ENCODE results near the gene OSGIN1.

The OSGIN1 gene

DNA sequence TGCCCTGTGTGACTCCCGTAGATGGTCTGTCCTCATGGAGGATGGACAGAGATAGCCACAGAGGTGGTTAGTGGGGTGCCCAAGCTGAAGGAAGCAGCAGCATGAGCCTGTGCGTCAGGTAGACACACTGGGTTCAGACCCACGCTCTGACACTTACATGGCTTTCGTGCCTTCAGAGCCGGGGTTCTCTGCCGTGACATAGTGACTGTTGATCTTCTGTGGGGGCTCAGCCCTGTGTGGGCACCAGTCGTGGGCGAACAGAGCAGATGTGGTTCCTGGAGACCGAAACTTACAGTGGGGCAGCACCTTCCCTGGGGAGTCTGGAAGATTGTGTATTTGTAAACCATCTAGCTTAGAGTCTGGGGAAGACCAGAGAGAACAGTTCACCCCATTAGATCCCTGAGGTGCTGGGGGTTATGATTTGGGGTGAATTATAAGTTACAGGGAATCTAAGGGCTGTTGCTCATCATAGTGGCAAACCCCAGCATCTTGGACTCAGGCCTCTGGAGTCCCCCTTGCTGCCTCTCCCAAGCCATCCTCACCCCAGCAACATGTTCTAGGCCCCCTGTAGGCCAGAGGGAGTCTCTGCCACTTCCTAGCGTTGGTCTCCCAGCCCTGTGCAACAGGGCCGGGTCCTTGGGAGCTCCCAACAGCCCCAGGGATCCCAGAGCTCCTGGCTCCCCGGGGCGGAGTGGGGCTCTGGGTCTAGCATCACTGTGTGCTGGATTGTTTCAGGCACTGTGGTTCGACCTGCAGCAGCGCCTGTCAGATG lies 43.6 kb downstream of the OSGIN1 start:
- H3K9ac ChIP-seq (ENCODE audit: low read length), result no peak overlapping the region
- no peaks in the 10 kb centered on the region for H3K36me3 ChIP-seq (ENCODE audit: control insufficient read depth, insufficient read depth, low read length)
- H3K4me1 ChIP-seq (ENCODE audit: control insufficient read depth, insufficient read depth, low read length), result no peaks in the 10 kb centered on the region
- no peaks in the 10 kb centered on the region for H3K27me3 ChIP-seq (ENCODE audit: control insufficient read depth, insufficient read depth, low read length)
- H3K4me3 ChIP-seq (ENCODE audit: low read length), result no peak overlapping the region
- no peak overlapping the region for H3K27ac ChIP-seq (ENCODE audit: low read depth, low read length)

DNA sequence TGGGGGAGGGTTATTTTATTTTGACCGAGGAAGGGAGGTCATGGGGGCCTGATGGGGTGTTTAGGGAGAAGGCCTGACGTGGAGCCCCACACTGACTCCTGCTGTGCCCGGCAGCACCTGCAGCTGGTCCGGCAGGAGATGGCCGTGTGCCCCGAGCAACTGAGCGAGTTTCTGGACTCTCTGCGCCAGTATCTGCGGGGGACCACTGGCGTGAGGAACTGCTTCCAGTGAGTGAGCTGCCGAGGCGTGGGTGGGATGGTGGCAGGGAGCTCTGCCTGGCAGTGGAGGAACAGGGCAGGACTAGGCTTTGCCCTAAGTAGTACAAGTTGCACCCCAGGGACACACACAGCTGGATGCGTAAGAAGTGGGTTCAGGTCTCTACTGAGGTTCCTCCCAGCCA lies 45.1 kb downstream of the OSGIN1 start:
- Histone ChIP-seq H3K4me3 (ENCODE audit: low read length) (no peak overlapping the region), H3K27ac (ENCODE audit: low read depth, low read length) (no peak overlapping the region), H3K36me3 (ENCODE audit: control insufficient read depth, insufficient read depth, low read length) (no peaks in the 10 kb centered on the region), H3K9ac (ENCODE audit: low read length) (no peak overlapping the region), H3K4me1 (ENCODE audit: control insufficient read depth, insufficient read depth, low read length) (no peaks in the 10 kb centered on the region), H3K27me3 (ENCODE audit: control insufficient read depth, insufficient read depth, low read length) (no peaks in the 10 kb centered on the region)

- Histone ChIP-seq H3K9ac (ENCODE audit: low read length) (no peak overlapping the region), H3K4me3 (ENCODE audit: low read length) (no peak overlapping the region), H3K27ac (ENCODE audit: low read depth, low read length) (no peak overlapping the region), H3K36me3 (ENCODE audit: control insufficient read depth, insufficient read depth, low read length) (no peaks in the 10 kb centered on the region), H3K4me1 (ENCODE audit: control insufficient read depth, insufficient read depth, low read length) (no peaks in the 10 kb centered on the region), H3K27me3 (ENCODE audit: control insufficient read depth, insufficient read depth, low read length) (peaks cover under 1% of the 10 kb centered on the region)
Measured at GRCh38 chr16:84000989-84001642, 48.1 kb downstream of the OSGIN1 start.

GRCh38 chr16:84001726-84002125 lies 48.7 kb downstream of the OSGIN1 start:
- Histone ChIP-seq H3K4me1 (ENCODE audit: control insufficient read depth, insufficient read depth, low read length) (no peaks in the 10 kb centered on the region), H3K4me3 (ENCODE audit: low read length) (no peak overlapping the region), H3K27ac (ENCODE audit: low read depth, low read length) (no peak overlapping the region), H3K27me3 (ENCODE audit: control insufficient read depth, insufficient read depth, low read length) (peaks cover 3% of the 10 kb centered on the region), H3K9ac (ENCODE audit: low read length) (no peak overlapping the region), H3K36me3 (ENCODE audit: control insufficient read depth, insufficient read depth, low read length) (no peaks in the 10 kb centered on the region)

DNA sequence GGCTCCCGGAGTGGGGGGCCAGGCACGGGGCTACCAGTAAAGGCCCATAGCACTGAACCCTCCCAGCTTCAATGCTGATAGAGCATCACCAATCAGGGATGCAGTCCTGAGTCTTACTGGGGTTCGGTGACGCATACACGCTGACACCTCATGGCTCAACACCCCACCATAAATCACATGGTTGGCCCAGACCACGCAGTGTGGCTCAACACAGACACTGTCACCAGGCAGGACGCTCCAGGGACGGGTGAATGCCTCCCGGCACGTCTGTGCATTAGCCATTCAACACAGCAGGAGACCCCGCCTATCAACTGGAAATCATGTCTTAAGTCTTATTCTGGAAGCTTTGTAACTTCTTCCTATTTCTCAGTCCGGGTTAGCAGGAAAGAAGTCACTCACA lies 50.0 kb downstream of the OSGIN1 start:
- no peaks in the 10 kb centered on the region for H3K36me3 ChIP-seq (ENCODE audit: control insufficient read depth, insufficient read depth, low read length)
- H3K27me3 ChIP-seq (ENCODE audit: control insufficient read depth, insufficient read depth, low read length), result peaks cover 5% of the 10 kb centered on the region
- H3K4me3 ChIP-seq (ENCODE audit: low read length), result no peak overlapping the region
- no peaks in the 10 kb centered on the region for H3K4me1 ChIP-seq (ENCODE audit: control insufficient read depth, insufficient read depth, low read length)
- no peak overlapping the region for H3K27ac ChIP-seq (ENCODE audit: low read depth, low read length)
- H3K9ac ChIP-seq (ENCODE audit: low read length), result no peak overlapping the region

DNA sequence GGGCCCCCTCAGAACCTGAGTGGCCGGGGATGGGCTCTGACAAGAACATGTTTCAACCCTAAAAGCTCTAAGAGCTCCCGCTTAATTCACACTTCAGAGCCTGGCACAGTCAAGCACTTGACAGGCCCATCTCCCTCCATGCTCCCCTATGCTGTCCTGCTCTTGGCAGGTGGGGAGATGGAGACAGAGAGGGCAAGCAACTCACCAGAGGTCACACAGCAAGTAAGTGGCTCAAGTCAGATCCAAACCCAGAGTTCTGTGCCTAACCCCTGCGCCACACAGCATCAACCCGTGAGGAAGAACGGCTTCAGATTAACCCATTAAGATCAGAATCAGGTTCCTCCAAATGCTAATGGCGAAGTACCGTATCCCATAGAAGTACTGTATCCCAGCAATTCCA lies 51.4 kb downstream of the OSGIN1 start:
- no peak overlapping the region for H3K9ac ChIP-seq (ENCODE audit: low read length)
- no peak overlapping the region for H3K27ac ChIP-seq (ENCODE audit: low read depth, low read length)
- H3K4me3 ChIP-seq (ENCODE audit: low read length), result no peak overlapping the region
- H3K27me3 ChIP-seq (ENCODE audit: control insufficient read depth, insufficient read depth, low read length), result peaks cover 5% of the 10 kb centered on the region
- no peaks in the 10 kb centered on the region for H3K4me1 ChIP-seq (ENCODE audit: control insufficient read depth, insufficient read depth, low read length)
- no peaks in the 10 kb centered on the region for H3K36me3 ChIP-seq (ENCODE audit: control insufficient read depth, insufficient read depth, low read length)

DNA sequence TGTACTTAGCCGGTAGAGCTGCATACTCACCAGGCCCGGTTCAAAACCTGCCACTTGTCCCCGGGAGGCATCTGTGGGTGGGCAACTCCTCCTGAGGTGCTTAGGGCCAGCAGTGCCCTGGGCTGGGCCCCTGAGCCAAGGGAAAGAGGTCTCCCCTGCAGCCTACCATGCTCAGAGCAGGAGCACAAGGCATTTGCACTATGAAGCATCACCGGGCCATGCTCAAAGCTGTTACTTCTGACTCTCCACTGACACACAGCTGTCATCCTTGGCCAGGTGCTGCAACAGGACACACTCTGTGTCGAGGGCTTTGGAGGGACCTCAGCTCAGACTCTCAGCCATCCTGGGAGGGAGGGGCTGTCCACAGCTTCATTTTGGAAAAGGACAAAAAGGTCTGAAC lies 52.4 kb downstream of the OSGIN1 start:
- peaks cover 5% of the 10 kb centered on the region for H3K27me3 ChIP-seq (ENCODE audit: control insufficient read depth, insufficient read depth, low read length)
- no peaks in the 10 kb centered on the region for H3K36me3 ChIP-seq (ENCODE audit: control insufficient read depth, insufficient read depth, low read length)
- H3K4me1 ChIP-seq (ENCODE audit: control insufficient read depth, insufficient read depth, low read length), result no peaks in the 10 kb centered on the region
- H3K27ac ChIP-seq (ENCODE audit: low read depth, low read length), result no peak overlapping the region
- no peak overlapping the region for H3K9ac ChIP-seq (ENCODE audit: low read length)
- H3K4me3 ChIP-seq (ENCODE audit: low read length), result no peak overlapping the region

DNA sequence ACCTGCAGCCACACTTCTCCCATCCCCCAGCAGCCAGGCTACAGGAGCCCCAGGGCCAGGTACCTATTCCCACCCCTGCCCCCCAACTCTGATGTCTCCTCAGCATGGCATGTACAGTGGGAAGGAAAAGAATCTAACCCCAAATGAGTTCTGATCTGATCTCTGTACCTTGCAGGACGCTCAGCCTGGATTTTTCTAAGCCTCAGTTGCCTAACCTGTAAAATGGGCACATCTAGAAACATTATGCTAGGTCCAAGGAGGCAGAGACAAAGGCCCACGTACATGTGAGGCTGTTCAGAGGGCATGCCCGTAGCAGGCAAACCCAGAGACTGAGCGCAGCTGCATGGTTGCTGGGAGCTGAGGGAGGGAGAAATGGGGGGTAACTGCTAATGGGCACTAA lies 54.5 kb downstream of the OSGIN1 start:
- H3K4me3 ChIP-seq (ENCODE audit: low read length), result no peak overlapping the region
- no peaks in the 10 kb centered on the region for H3K4me1 ChIP-seq (ENCODE audit: control insufficient read depth, insufficient read depth, low read length)
- H3K27ac ChIP-seq (ENCODE audit: low read depth, low read length), result no peak overlapping the region
- no peaks in the 10 kb centered on the region for H3K36me3 ChIP-seq (ENCODE audit: control insufficient read depth, insufficient read depth, low read length)
- no peak overlapping the region for H3K9ac ChIP-seq (ENCODE audit: low read length)
- peaks cover 5% of the 10 kb centered on the region for H3K27me3 ChIP-seq (ENCODE audit: control insufficient read depth, insufficient read depth, low read length)

DNA sequence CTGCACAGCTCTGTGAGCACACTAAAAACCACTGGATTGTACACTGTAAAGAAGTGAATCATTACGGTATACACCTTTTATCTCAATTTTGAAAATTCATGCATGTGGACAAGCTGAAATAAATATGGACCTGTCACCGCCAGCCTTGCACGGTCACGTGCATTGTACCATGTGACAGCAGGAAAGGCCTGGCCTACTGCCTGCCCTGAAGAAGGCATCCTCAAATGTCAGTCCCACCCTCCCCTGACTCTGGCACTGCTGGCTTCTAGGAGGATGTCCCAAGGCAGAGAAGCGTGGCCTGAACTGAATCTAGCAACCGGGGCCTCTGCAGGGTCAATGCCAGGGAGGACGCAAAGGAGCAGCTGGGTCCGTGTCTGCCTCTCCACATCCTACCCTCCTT lies 54.9 kb downstream of the OSGIN1 start:
- Histone ChIP-seq H3K9ac (ENCODE audit: low read length) (no peak overlapping the region), H3K27ac (ENCODE audit: low read depth, low read length) (no peak overlapping the region), H3K4me1 (ENCODE audit: control insufficient read depth, insufficient read depth, low read length) (no peaks in the 10 kb centered on the region), H3K36me3 (ENCODE audit: control insufficient read depth, insufficient read depth, low read length) (no peaks in the 10 kb centered on the region), H3K27me3 (ENCODE audit: control insufficient read depth, insufficient read depth, low read length) (peaks cover 5% of the 10 kb centered on the region), H3K4me3 (ENCODE audit: low read length) (no peak overlapping the region)

DNA sequence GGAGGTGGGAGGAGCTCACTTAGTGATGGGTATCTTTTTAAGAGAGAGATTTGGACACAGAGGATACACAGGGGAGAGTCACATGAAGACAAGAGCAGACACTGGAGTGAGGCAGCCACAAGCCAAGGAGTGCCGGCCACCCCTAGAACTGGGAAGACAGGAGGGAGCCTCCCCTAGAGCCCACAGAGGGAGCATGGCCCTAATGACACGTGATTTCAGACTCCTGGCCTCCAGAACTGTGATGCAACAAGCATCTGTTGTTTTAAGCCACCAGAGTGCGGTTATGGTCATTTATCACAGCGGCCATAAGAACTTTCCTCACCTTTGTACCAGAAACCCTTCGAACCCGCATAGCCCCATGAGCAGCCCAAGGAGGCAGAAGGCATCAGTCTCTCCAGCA lies 56.2 kb downstream of the OSGIN1 start:
- H3K4me1 ChIP-seq (ENCODE audit: control insufficient read depth, insufficient read depth, low read length), result no peaks in the 10 kb centered on the region
- H3K27me3 ChIP-seq (ENCODE audit: control insufficient read depth, insufficient read depth, low read length), result peaks cover 8% of the 10 kb centered on the region
- no peaks in the 10 kb centered on the region for H3K36me3 ChIP-seq (ENCODE audit: control insufficient read depth, insufficient read depth, low read length)
- no peak overlapping the region for H3K27ac ChIP-seq (ENCODE audit: low read depth, low read length)
- no peak overlapping the region for H3K4me3 ChIP-seq (ENCODE audit: low read length)
- no peak overlapping the region for H3K9ac ChIP-seq (ENCODE audit: low read length)

- Histone ChIP-seq H3K4me1 (ENCODE audit: control insufficient read depth, insufficient read depth, low read length) (no peaks in the 10 kb centered on the region), H3K27ac (ENCODE audit: low read depth, low read length) (no peak overlapping the region), H3K36me3 (ENCODE audit: control insufficient read depth, insufficient read depth, low read length) (no peaks in the 10 kb centered on the region), H3K4me3 (ENCODE audit: low read length) (no peak overlapping the region), H3K27me3 (ENCODE audit: control insufficient read depth, insufficient read depth, low read length) (peaks cover 3% of the 10 kb centered on the region), H3K9ac (ENCODE audit: low read length) (no peak overlapping the region)
Measured at GRCh38 chr16:84013787-84014569, 60.9 kb downstream of the OSGIN1 start.

DNA sequence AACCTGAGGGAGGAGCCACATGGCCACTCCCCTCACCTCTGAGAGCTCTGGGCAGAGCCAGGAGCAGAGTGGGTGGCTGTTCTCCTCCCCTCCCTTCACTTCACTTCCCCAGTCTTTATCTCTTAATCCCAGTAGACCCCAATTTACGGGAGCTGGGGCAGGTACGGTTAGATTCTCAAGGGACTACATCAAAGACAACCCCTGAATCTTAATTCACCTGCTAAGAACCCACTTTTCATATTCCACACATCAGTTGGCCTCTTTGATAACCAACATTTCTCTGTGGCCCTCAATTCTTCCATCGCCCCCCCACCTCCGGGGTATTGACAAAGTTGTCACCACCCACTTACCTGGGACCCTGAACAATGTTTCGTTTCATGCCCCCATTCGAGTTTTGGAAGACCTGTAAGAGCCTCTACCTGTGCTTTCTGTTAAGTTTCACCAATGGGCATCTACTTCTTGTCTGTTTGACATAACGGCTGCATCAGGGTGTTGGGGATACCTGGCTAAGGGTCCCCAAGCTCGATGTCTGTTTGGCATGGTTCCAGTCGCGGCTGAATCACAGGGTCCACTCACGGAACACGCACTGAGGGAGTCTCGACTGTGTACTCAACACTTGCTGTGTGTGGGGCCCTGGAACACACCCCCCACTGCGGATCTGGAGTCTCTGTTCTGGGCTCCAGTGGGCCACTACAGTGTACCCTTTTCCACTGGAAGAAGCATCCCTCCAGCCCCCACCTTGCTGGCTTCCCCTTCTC lies 61.7 kb downstream of the OSGIN1 start:
- Histone ChIP-seq H3K4me1 (ENCODE audit: control insufficient read depth, insufficient read depth, low read length) (no peaks in the 10 kb centered on the region), H3K27ac (ENCODE audit: low read depth, low read length) (no peak overlapping the region), H3K4me3 (ENCODE audit: low read length) (no peak overlapping the region), H3K36me3 (ENCODE audit: control insufficient read depth, insufficient read depth, low read length) (no peaks in the 10 kb centered on the region), H3K9ac (ENCODE audit: low read length) (no peak overlapping the region), H3K27me3 (ENCODE audit: control insufficient read depth, insufficient read depth, low read length) (peaks cover 3% of the 10 kb centered on the region)

All from rectal smooth muscle tissue (tissue), 1 donor.